HG03066 (cell line): Measurements from ENCODE around the gene KAT2A.

Source experiments
- ATAC-seq: cut with Tn5 transposase; IDR thresholded peaks from one replicate; pipeline ENCODE4 v1.9.1; 2021; ENCODE audit warnings: low read depth; ENCODE audit not compliant: unreplicated experiment

Gene KAT2A

GRCh38 chr17:42116705-42117396, 4.3 kb downstream of the KAT2A start:
- no peak for ATAC-seq

- no peak for ATAC-seq
These were observed 7.0 kb downstream of the KAT2A start for GRCh38 chr17:42114118-42114517.

- ATAC-seq = no peak
These were observed 7.7 kb downstream of the KAT2A start for GRCh38 chr17:42113293-42114069.

GRCh38 chr17:42112552-42113176, 8.5 kb downstream of the KAT2A start, which contains the start of gene DHX58:
Gene DHX58, minus strand, starts transcription at chr17:42112714. Its CDS starts 822 bp downstream, at chr17:42111892.
- ATAC-seq = peak; percentile 71

- peak; percentile 4 for ATAC-seq
These were observed 9.2 kb downstream of the KAT2A start for GRCh38 chr17:42111871-42112551.

GRCh38 chr17:42111265-42111636, 9.9 kb downstream of the KAT2A start:
- no peak for ATAC-seq

GRCh38 chr17:42110301-42111264, 10.6 kb downstream of the KAT2A start:
- no peak for ATAC-seq

- no peak for ATAC-seq
These were observed 12.1 kb downstream of the KAT2A start for GRCh38 chr17:42109086-42109485.

GRCh38 chr17:42107597-42108576, 13.3 kb downstream of the KAT2A start:
- ATAC-seq = no peak

GRCh38 chr17:42107124-42107523, 14.0 kb downstream of the KAT2A start:
- no peak for ATAC-seq

- ATAC-seq = no peak
These were observed 15.2 kb downstream of the KAT2A start for GRCh38 chr17:42106009-42106408.

- ATAC-seq = no peak
These were observed 16.9 kb downstream of the KAT2A start for GRCh38 chr17:42104264-42104663.

- ATAC-seq = no peak
These were observed 17.8 kb downstream of the KAT2A start for GRCh38 chr17:42103221-42103954.

GRCh38 chr17:42101513-42102292, 19.5 kb downstream of the KAT2A start:
- no peak for ATAC-seq

- ATAC-seq = no peak
These were observed 22.3 kb downstream of the KAT2A start for GRCh38 chr17:42098730-42099399.

GRCh38 chr17:42097691-42098631, 23.2 kb downstream of the KAT2A start, which contains the start of gene ZNF385C:
Gene ZNF385C, minus strand, starts transcription at chr17:42098473. Its CDS starts 35,417 bp downstream, at chr17:42063056.
- no peak for ATAC-seq
